HG03095 (cell line): ENCODE measurements around the gene AKR1E2.
"Not testable (repeated sequence)": the region's sequence is repeated elsewhere in the genome, so short reads cannot be mapped to it uniquely, and the experiment has no call there.

Experiments
- ATAC-seq: cut with Tn5 transposase; IDR thresholded peaks from one replicate; pipeline ENCODE4 v1.9.1; 2021; ENCODE audit warnings: moderate library complexity; ENCODE audit not compliant: unreplicated experiment

The AKR1E2 gene

DNA sequence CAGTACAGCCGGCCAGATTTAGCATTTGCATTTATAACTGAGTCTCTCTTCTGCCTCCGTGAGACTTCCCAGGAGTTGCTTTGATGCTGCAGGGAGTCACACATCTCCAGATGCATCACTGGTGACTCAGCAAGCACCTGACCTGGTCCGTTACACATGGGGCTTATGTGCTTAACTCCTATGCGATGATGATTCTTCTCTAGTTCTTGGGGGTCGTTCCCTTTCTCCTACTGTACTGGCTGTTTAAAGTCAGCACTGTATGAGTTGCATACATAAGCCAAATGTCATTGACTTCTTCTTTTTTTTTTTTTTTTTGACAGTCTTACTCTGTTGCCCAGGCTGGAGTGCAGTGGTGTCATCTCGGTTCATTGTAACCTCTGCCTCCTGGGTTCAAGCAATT is 13.0 kb upstream of the AKR1E2 start:
- ATAC-seq, result no peak

DNA sequence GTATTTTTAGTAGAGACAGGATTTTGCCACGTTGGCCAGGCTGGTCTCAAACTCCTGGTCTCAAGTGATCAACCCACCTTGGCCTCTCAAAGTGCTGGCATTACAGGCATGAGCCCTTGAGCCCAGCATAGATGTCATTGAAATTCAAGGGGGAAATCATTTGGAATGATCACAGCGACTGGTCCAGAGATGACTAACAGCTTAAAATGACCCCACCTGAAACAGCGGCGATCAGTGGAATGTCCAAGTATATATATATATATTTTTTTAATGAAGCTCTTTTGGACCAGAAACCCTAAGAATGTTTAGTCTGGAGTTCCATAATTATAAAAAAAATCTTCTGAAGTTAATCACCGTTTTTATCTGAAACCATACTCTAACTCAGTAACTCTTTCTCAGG is 12.5 kb upstream of the AKR1E2 start:
- no peak for ATAC-seq

DNA sequence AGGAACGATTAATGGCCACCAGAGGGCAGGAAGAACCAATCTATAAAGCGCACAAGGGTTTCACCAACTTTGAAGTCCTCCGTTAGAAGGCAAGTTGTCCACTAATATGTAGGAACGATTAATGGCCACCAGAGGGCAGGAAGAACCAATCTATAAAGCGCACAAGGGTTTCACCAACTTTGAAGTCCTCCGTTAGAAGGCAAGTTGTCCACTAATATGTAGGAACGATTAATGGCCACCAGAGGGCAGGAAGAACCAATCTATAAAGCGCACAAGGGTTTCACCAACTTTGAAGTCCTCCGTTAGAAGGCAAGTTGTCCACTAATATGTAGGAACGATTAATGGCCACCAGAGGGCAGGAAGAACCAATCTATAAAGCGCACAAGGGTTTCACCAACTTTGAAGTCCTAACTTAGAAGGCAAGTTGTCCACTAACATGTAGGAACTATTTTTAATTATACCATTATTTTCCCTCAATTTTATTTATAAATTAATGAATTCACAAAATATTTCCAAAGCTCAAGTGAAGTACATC is 10.3 kb upstream of the AKR1E2 start:
- not testable (repeated sequence) for ATAC-seq

DNA sequence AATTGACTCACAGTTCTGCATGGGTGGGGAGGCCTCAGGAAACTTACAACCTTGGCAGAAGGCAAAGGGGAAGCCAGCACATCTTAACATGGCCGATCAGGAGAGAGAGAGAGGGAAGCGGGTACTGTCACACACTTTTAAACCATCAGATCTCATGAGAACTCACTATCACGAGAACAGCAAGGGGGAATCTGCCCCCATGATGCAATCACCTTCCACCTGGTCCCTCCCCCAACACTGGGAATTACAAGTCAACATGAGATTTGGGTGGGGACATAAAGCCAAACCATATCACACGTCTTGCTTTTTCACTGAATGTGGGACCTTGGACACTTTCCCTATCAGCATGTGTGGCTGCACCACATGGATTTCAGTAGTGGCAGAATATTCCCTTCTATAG is 9.0 kb upstream of the AKR1E2 start:
- ATAC-seq, result no peak

DNA sequence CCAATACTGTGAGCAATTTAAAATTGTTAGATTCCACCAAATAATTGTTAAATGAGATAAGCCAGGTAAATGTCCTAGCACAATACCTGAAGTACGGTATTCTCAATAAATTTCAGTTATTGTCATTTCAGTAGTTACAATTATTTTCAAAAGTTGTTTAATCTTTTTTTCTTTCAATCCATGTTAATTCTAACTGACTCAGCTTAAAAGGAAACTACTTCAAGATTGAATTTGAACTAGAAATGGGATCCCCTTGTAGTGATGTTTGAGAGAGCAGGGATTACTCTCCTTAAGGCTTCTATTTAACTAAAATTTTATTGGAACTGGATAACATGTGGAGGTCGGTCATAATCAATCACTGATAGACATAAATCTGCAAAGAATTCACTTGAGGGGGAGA is 6.9 kb upstream of the AKR1E2 start:
- no peak for ATAC-seq

DNA sequence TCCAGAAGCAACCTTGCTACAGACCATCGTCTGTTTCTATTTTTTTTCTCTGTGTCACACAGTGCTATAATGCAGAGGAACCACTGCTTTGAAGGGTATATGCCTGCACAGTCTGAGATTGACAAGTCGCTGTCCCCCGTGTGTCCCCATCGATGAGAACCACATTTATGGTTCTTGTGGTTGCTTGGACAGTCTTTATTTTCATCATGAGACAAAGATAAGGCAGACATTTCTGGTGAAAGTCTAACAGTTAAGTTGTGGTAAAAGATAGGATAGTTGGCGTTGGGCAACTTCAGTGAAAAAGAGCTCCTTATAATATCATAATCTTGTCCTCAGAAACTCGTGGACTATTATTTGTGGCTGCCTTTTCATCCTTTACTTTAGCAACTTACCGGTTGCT is 6.3 kb upstream of the AKR1E2 start:
- ATAC-seq, result no peak

DNA sequence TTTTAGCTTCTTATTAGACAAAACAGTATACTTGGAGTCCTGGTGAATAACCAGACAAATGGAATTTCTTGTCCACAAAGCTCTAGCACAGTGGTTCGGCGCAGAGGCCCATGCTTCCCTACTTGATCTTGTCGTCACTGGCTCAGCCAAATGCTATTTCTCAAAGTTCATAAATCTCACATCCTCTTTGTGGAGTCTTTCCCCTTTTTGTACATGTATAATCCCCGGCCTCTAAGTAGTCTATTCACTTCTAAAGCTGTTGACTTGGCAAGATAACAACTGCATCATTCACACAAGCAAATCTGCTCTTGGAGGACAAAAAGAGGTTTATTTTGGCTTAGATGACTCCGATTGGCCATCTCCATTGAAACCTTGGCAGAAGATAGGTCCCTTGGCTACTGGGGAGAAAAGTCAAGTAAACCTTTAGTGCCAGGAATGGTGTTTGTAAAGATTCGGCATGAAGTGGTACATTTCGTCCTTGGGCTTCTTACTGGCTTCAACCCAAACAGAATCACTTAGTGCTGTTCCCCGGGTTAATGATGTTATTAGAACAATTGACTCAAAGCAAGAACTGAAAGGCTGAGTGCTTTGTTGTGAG is 5.1 kb upstream of the AKR1E2 start:
- no peak for ATAC-seq

DNA sequence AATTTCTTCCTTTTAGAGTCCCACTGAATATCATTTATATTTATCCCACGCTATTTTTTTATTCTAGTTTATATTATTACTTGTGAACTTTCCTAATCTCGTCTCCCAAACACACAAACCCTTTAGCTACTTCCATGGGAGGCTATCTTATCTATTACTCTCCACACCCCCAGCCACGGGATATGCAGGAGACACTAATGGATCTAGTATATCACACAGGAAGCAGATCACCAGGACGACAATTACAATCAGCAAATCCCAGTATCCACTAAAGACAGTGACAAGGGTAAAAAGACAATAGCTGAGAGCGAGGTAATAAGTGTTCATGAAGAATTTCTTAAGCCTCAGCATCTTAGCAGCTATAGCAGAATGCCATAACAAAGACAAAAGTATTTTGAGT is 3.8 kb upstream of the AKR1E2 start:
- ATAC-seq, result no peak

DNA sequence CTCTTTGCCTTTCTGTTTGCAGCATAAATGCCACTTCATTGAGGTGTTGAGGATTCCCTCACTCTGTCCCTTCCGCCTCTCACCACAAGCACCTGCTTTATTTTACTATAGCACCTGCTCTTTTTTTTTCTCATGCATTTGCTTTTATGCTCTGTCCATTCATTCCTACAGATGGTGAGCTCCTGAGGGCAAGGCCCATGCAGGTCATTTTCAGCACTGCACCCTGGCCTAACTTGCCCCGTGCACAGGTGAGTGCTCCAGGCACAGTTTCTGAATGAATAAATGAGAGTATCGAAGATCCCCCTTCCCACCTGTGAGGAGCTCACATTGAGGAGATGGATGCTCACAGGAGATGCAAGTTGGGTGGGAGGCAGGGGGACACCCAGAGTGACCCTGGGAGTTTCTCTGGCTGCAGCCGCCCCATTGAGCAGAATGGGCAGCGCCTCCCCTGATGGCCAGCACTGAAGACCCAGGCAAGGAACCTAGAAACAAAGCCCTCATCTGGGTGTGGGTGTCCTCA is 1.2 kb upstream of the AKR1E2 start:
- ATAC-seq, result no peak

DNA sequence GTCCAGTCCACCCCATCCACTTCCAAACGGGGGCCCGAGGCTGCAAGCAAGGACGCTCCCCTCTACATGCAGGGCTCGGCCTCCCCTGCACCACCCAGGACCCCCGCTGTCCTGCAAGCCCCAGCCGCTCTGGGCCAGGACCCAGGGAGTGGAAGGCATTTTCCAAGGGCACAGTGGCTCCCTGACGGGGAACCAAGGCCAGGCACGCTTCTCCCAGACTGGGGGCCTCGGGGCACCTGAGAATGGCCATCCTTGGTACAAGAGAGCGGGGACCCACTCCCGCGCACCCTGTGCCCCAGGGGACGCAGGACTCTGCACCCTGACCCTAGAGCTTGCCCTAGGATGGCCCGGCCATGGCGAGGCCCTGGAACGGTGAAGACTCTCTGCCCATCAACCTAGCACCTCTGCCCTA is 545 bp upstream of the AKR1E2 start:
- ATAC-seq, result no peak

DNA sequence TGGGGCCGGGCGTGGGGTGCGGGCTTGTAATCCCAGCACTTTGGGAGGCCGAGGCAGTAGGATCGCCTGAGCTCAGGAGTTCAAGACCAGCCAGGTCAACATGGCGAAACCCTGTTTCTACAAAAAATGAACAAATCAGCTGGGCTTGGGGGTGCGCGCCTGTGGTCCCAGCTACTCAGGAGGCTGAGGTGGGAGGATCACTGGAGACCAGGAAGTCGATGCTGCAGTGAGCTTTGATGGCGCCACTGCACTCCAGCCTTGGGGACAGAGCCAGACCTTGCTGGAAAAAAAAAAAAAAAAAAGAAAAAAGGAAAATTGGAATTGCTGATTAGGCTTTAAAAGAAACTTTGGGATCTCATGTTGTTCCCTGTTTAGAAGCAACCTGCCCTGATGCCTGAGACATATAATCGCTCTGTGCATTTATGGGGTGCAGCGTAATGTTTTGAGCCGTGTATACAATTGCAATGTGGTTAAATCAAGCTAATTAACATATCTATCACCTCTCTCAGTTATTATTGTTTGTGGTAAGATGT is 851 bp downstream of the AKR1E2 start:
- no peak for ATAC-seq

DNA sequence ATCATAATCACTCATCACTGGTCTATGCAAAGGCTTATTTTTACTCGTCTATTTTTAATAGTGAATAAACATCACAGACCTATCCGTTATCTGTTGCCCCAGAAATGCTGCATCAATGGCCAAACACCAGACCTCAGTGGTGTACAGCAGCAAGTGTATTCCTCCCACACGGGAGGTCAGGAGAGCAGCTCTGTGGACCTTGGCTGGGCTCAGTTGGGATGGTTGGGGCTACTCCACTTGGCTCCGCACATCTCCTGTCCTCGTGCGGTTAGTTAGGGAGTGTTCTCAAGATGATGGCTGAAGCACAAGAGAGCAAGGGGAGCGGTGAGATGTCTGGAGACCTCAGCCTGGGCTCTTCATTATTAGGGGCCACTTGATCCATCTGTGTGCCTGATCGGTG is 2.0 kb downstream of the AKR1E2 start:
- no peak for ATAC-seq

DNA sequence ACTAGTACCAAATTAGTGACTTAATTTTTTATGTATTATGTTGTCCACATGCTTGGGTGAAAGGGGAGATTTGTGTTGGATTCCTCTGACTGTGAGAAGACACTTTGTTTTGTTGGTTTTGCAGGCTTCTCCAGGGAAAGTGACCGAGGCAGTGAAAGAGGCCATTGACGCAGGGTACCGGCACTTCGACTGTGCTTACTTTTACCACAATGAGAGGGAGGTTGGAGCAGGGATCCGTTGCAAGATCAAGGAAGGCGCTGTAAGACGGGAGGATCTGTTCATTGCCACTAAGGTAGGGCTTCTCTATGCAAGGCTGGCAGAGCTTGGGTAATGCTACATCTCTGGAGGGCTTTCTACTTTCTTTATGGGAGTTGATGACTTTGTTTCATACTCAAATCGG is 4.5 kb downstream of the AKR1E2 start:
- no peak for ATAC-seq

DNA sequence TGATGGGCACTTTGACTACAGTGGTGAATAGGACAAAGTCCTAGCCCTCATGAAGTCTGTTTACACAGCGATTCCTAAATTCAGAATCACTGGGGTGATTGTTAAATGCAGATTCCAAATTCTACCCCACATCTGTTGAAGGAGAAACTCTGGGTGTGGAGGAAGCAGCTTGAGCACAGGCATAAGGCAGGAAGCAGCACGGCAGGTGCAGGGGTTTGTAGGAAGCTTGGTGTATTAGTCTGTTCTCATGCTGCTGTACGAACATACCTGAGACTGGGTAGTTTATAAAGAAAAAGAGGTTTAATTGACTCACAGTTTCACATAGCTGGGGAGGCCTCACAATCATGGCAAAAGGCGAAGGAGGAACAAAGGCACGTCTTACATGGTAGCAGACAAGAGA is 5.1 kb downstream of the AKR1E2 start:
- no peak for ATAC-seq

DNA sequence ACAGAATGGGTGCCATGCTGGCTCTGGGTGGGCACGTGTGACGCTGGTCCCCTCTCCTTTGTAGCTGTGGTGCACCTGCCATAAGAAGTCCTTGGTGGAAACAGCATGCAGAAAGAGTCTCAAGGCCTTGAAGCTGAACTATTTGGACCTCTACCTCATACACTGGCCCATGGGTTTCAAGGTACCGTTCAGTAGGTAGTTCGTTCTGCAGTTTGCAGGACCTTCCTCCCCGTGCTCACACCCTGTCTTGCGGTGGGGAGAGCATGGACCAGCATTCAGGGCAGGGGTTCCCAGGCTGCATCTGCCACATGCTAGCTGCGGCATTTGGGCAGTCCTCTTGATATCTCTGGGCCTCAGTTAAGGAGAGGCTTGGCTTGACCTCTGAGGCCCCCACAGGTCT is 7.3 kb downstream of the AKR1E2 start:
- no peak for ATAC-seq

DNA sequence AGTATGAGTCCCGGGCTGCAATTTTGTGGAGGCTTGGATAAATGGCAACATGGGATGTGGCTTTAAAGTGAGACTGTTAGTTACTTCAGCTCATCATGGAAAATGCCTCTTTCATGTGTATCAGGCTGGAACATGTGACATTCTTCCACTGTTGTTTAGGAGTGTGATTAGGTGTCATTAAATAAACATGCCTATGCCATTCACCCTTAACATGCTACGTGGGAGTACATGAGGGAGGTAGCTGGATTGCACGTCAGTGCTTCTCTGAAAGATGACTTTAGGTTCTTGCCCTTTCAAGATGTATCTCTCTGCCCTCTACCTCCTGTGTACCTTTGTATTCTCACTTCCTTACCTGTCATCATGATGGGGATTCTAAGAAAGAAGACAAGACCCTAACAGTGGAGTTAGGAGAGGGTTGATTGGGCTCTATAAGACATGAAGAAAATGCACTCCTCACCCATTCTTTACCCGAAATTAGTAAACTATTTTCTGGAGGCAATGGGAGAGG is 8.9 kb downstream of the AKR1E2 start:
- ATAC-seq, result no peak

DNA sequence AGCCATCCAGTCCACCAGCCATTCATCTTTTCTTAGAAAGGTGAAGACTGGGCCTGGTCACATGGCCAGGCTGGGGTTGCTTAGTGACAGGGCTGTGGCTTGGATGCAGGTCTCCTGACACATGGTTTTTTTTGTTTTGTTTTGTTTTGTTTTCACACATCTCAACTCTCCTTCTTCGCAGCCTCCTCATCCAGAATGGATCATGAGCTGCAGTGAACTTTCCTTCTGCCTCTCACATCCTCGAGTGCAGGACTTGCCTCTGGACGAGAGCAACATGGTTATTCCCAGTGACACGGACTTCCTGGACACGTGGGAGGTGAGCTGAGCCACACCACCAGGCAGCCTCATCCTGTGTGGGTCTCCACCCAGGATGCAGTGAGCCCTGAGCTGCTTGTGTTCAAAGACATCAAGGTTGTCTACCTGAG is 9.5 kb downstream of the AKR1E2 start:
- no peak for ATAC-seq

DNA sequence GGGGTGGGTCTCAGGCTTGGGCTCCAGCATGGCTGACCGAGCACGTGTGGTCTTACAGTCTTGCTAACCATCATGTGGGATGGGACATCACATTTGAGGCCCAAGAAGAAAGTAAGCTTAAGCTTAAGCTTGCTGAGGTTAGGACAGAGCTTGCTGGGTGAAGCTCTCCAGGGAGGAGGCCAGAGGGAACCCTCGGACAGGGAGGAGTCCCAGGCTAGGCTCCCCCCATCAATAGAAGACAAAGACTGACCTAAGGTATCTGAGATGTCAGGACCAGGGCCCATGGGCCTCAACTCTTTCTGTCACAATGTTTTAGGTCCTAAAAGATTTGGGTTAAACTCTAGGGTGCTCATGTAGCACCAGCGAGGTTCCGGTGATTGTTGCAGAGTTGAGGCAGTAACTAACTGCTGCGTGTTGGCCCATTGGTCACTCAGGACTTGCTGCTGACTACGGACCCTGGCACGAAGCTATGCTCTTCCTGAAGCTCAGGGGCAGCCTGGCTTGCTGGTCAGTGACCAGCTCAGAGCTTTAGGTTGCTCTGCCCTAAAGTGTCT is 10.5 kb downstream of the AKR1E2 start:
- no peak for ATAC-seq

DNA sequence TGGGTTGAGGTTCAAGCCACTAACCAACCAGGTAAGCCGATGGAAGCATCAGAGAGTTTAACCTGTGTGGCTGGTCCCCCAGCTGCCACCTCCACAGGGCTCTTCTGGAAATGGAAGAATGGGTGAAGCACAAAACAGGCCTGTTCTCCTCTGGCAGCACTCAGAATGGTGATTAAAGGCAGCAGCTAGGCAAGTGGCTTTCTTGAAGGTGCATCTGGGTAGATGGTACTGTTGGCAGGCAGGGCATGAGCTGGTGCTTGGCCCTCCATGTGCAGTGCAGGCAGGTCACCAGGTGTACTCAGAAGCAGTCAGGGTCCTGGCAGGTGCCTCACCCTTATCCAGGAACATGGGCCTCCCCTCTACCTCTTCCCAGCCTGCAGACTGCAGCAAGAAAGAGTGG is 11.5 kb downstream of the AKR1E2 start:
- no peak for ATAC-seq

DNA sequence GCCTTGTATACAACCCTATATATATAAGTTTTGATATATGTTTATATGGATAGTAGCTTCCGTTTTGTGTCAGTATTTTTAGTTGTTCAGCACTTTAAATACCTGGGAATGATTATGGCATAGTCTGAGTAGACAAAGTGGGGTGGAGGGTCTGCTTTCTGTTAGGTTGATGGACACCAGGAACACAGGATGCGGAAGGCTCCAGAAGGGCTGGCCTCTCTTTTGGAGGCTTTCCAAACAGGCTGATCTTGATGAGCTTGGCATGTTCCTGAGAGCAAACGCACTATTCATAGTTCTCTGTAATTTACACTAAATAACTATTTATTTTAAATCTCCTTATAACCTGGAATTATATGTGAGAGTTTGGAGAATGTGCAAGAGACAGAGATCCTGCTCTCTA is 12.7 kb downstream of the AKR1E2 start:
- ATAC-seq, result no peak

DNA sequence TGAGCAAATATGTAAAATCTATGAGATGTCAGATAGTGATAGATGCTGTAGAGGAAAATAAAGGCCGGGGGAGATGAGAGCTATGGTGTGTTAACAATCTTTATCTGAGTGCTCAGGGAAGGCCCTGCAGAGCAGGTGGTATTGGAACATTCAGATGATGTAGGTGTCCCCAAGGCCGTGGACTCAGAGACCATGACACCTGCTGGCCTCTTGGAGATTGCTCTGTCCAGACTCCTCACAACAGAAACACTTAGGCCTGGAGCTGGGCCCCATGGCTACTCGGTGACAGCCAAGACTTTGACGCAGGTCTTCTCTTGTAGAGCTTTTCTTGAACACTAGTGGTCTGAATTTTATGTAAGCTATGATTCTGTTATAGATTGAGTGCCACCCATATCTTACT is 13.3 kb downstream of the AKR1E2 start:
- no peak for ATAC-seq

DNA sequence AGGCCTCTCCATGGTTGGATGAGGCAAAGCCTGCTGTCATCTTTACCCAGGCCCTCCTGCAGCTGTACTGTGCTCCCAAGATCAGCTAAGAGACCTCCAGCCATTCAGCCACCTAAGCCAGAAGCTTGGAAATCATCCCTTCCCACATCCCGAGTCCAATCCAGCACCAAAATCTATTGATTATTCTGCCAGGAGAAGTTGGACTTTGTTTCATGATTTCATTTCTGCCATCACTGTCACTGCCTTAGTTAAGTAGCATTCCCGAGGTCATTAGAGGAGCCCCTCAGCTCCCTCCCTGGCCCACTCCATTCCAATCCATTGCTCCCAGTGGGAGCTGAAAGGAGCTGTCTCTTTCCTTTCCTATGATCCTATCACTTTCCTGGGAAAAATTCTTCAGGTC is 14.1 kb downstream of the AKR1E2 start:
- no peak for ATAC-seq
